Measurements from ENCODE around the gene SRP68.

DNA sequence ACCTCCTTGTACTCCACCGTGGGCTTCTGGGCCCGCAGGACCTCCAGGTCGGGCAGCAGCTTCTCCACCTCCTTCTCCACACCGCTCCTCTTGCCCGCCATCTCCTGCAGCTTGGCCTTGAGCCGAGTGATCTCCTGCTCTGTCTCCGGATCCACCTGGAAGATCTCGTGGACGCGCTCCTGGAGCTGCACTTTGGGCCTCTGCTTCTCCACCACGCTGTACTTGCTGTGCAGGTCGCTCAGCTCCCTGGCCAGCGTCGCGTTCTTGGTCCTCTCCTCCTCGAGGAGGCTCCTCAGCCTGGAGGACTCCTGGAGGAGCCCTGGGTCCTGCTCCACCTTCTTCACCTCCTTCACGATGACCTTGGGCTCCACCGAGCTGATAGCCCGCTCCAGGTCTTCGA, 62.9 kb downstream of the SRP68 start:
- TF ChIP-seq CTCF (IDR thresholded peaks at IDR 0.05) (no peak), POLR2A (IDR thresholded peaks at IDR 0.05) (no peak)

All from body of pancreas (tissue), 4 donors.